SJSA1 (cell line): Measurements from ENCODE around the gene RSAD2. TPM values are rescaled to one million over a fixed set of nuclear protein-coding genes. Genes with fewer than 3 reads are reported as not detected.

Source experiments
- DNase-seq, 2 experiments: peaks; one replicate each; pipeline ENCODE4 v3.0.0-alpha.2; 2015 to 2020; ENCODE audit warnings: low spot score in 2 of 2, low read depth in 1 of 2
- H3K27ac ChIP-seq: fragments of 250-450 bp; sonication (Bioruptor Pico); 2 replicates; pipeline ENCODE4 v1.5.1; 2020; ENCODE audit warnings: mild to moderate bottlenecking, moderate library complexity
- H3K27me3 ChIP-seq: fragments of 250-450 bp; sonication (Bioruptor Pico); replicated peaks from 2 replicates; pipeline ENCODE4 v1.5.1; 2020; ENCODE audit warnings: mild to moderate bottlenecking, moderate library complexity
- H3K36me3 ChIP-seq: fragments of 250-450 bp; sonication (Bioruptor Pico); 2 replicates; pipeline ENCODE4 v1.5.1; 2020; ENCODE audit warnings: mild to moderate bottlenecking
- H3K4me1 ChIP-seq: fragments of 250-450 bp; sonication (Bioruptor Pico); replicated peaks from 2 replicates; pipeline ENCODE4 v1.6.1; 2021; ENCODE audit warnings: mild to moderate bottlenecking
- H3K4me3 ChIP-seq: fragments of 250-450 bp; sonication (Bioruptor Pico); 2 replicates; pipeline ENCODE4 v1.5.1; 2020; ENCODE audit warnings: mild to moderate bottlenecking
- H3K9me3 ChIP-seq: fragments of 250-450 bp; sonication (Bioruptor Pico); replicated peaks from 2 replicates; pipeline ENCODE4 v1.5.1; 2020; ENCODE audit warnings: mild to moderate bottlenecking
- total RNA-seq: library from RNA; depleted of rRNA; stranded (reverse); fragments of >200 nt; shearing (Covaris generic); gene quantifications from 2 replicates; pipeline ENCODE4 v1.2.3, GENCODE V29; 2014; rRNA removed

Gene RSAD2
- total RNA-seq = not detected in 2 replicates

- no peak for DNase-seq
- Histone ChIP-seq H3K27ac (no peak within 1 kb of the TSS), H3K36me3 (no peaks in the 10 kb centered on the region), H3K27me3 (no peaks in the 10 kb centered on the region), H3K4me3 (peak within 1 kb of the TSS; percentile 6; the same call in 1 of the 2 replicates), H3K4me1 (no peaks in the 10 kb centered on the region), H3K9me3 (no peaks in the 10 kb centered on the region)
Observed at GRCh38 chr2:6877402-6878304, at the start of gene RSAD2. RSAD2 (plus strand) TSS chr2:6877777; CDS start chr2:6877801, 24 bp downstream.

GRCh38 chr2:6828299-6828584 is 49.3 kb upstream of the RSAD2 start:
- no peak for DNase-seq
- H3K27ac ChIP-seq = no peak overlapping the region

GRCh38 chr2:6831229-6831628 is 46.3 kb upstream of the RSAD2 start:
- Histone ChIP-seq H3K9me3 (peaks cover 3% of the 10 kb centered on the region; the same call in 1 of the 2 replicates), H3K4me1 (no peaks in the 10 kb centered on the region), H3K4me3 (no peak overlapping the region), H3K27ac (no peak overlapping the region), H3K36me3 (no peaks in the 10 kb centered on the region), H3K27me3 (no peaks in the 10 kb centered on the region)
- DNase-seq = no peak

More at GRCh38 chr2:6828299-6828584, 49.3 kb upstream of the RSAD2 start:
- Histone ChIP-seq H3K27me3 (no peaks in the 10 kb centered on the region), H3K36me3 (no peaks in the 10 kb centered on the region), H3K4me3 (no peak overlapping the region), H3K9me3 (no peaks in the 10 kb centered on the region), H3K4me1 (no peaks in the 10 kb centered on the region)

GRCh38 chr2:6832596-6833299 is 44.8 kb upstream of the RSAD2 start:
- Histone ChIP-seq H3K36me3 (no peaks in the 10 kb centered on the region), H3K4me3 (no peak overlapping the region), H3K27ac (no peak overlapping the region), H3K4me1 (no peaks in the 10 kb centered on the region), H3K27me3 (no peaks in the 10 kb centered on the region), H3K9me3 (peaks cover 3% of the 10 kb centered on the region; the same call in 1 of the 2 replicates)
- no peak for DNase-seq

- Histone ChIP-seq H3K27ac (no peak overlapping the region), H3K4me1 (no peaks in the 10 kb centered on the region), H3K27me3 (no peaks in the 10 kb centered on the region), H3K36me3 (no peaks in the 10 kb centered on the region), H3K4me3 (no peak overlapping the region), H3K9me3 (peaks cover 3% of the 10 kb centered on the region)
- DNase-seq = no peak
Observed at GRCh38 chr2:6833300-6833604, 44.3 kb upstream of the RSAD2 start.

GRCh38 chr2:6834163-6834562 is 43.4 kb upstream of the RSAD2 start:
- H3K27ac ChIP-seq = no peak overlapping the region
- DNase-seq = no peak
- H3K27me3 ChIP-seq = no peaks in the 10 kb centered on the region
- peaks cover 3% of the 10 kb centered on the region for H3K9me3 ChIP-seq
- H3K36me3 ChIP-seq = no peaks in the 10 kb centered on the region
- no peaks in the 10 kb centered on the region for H3K4me1 ChIP-seq
- no peak overlapping the region for H3K4me3 ChIP-seq

- Histone ChIP-seq H3K36me3 (no peaks in the 10 kb centered on the region), H3K4me3 (no peak overlapping the region), H3K4me1 (no peaks in the 10 kb centered on the region), H3K9me3 (peaks cover 3% of the 10 kb centered on the region), H3K27me3 (no peaks in the 10 kb centered on the region), H3K27ac (no peak overlapping the region)
- no peak for DNase-seq
Observed at GRCh38 chr2:6835467-6835866, 42.1 kb upstream of the RSAD2 start.

GRCh38 chr2:6838673-6839319 is 38.8 kb upstream of the RSAD2 start:
- DNase-seq = no peak
- no peaks in the 10 kb centered on the region for H3K27me3 ChIP-seq
- no peaks in the 10 kb centered on the region for H3K4me1 ChIP-seq
- peaks cover 3% of the 10 kb centered on the region for H3K9me3 ChIP-seq
- H3K36me3 ChIP-seq = no peaks in the 10 kb centered on the region
- H3K27ac ChIP-seq = no peak overlapping the region
- no peak overlapping the region for H3K4me3 ChIP-seq

GRCh38 chr2:6841537-6842287 is 35.9 kb upstream of the RSAD2 start:
- Histone ChIP-seq H3K27me3 (no peaks in the 10 kb centered on the region), H3K9me3 (peaks cover 12% of the 10 kb centered on the region), H3K4me1 (no peaks in the 10 kb centered on the region), H3K36me3 (no peaks in the 10 kb centered on the region), H3K4me3 (no peak overlapping the region), H3K27ac (no peak overlapping the region)
- DNase-seq = no peak

- Histone ChIP-seq H3K27ac (no peak overlapping the region), H3K9me3 (peaks cover 12% of the 10 kb centered on the region), H3K36me3 (no peaks in the 10 kb centered on the region), H3K4me3 (no peak overlapping the region), H3K4me1 (no peaks in the 10 kb centered on the region), H3K27me3 (no peaks in the 10 kb centered on the region)
- no peak for DNase-seq
Observed at GRCh38 chr2:6845312-6845711, 32.3 kb upstream of the RSAD2 start.

- Histone ChIP-seq H3K27me3 (no peaks in the 10 kb centered on the region), H3K4me1 (no peaks in the 10 kb centered on the region), H3K27ac (no peak overlapping the region), H3K36me3 (no peaks in the 10 kb centered on the region), H3K4me3 (no peak overlapping the region), H3K9me3 (peaks cover 12% of the 10 kb centered on the region)
- DNase-seq = no peak
Observed at GRCh38 chr2:6845903-6846302, 31.7 kb upstream of the RSAD2 start.

GRCh38 chr2:6846540-6846939 is 31.0 kb upstream of the RSAD2 start:
- DNase-seq = no peak
- Histone ChIP-seq H3K4me3 (no peak overlapping the region), H3K27me3 (no peaks in the 10 kb centered on the region), H3K36me3 (no peaks in the 10 kb centered on the region), H3K27ac (no peak overlapping the region), H3K9me3 (peaks cover 12% of the 10 kb centered on the region), H3K4me1 (no peaks in the 10 kb centered on the region)

- Histone ChIP-seq H3K27ac (no peak overlapping the region), H3K36me3 (no peaks in the 10 kb centered on the region), H3K27me3 (no peaks in the 10 kb centered on the region), H3K4me1 (no peaks in the 10 kb centered on the region), H3K9me3 (peaks cover 12% of the 10 kb centered on the region), H3K4me3 (no peak overlapping the region)
- no peak for DNase-seq
Observed at GRCh38 chr2:6846967-6847681, 30.5 kb upstream of the RSAD2 start.
